T-helper 1 cell (primary cell): ENCODE data around the gene UBQLN1.
A peak's percentile ranks its signal among the peaks of the same experiment; 100 is the strongest.
"Not testable (repeated sequence)": the region's sequence is repeated elsewhere in the genome, so short reads cannot be mapped to it uniquely, and the experiment has no call there.

Experiments used
- DNase-seq, 5 donors: peaks; one replicate each; pipeline ENCODE4 v3.0.0-alpha.2; 2012 to 2020
- total RNA-seq, 4 donors: gene quantifications; one replicate each; lab custom pipeline; 2026; lab: John Stamatoyannopoulos, UW

Gene UBQLN1
- 213 to 307 (median 231) reads per million in 4 donors for total RNA-seq

DNA sequence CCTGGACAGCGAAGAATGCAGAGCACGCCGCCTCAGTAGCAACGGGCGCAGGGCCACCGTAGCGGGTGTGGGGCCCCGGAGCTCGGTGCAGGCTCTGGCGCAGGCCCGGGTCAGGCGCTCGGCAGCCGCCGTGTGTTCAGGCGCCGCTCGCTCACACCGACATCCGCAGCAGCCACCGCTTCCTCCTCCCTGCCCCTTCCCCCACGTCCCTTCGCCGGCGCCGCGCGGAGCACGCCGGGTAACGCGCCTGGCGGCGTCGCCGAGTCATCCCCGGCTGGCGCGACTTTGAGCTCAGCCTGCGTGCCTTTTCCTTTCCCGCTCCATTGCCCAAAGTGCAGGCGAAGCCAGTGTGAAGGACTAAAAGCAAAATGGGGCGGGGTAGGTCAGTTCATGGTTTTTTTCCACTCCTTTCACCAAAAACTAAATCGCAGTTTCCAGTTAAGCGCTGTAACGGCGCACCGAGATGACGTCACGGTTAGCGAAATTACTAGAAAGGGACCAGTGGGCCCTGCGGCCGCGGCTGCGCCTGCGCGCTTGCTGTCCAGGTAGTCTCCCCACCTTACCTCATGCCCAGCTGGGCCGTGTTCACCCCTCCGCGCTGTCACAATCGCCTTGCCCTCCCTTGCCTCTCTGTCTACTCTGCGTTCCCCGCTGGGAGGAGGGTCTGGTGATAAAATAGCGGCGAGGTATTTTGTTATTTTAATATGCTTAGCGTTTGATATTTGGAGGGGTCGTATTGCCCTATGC lies at the start of gene UBQLN1:
Gene UBQLN1 (minus strand): TSS at position 191 of the 747 bp plus-strand sequence. CDS start 279 bp downstream, outside the sequence.
- DNase-seq: peak; percentile 80 to 94 (median 88)

DNA sequence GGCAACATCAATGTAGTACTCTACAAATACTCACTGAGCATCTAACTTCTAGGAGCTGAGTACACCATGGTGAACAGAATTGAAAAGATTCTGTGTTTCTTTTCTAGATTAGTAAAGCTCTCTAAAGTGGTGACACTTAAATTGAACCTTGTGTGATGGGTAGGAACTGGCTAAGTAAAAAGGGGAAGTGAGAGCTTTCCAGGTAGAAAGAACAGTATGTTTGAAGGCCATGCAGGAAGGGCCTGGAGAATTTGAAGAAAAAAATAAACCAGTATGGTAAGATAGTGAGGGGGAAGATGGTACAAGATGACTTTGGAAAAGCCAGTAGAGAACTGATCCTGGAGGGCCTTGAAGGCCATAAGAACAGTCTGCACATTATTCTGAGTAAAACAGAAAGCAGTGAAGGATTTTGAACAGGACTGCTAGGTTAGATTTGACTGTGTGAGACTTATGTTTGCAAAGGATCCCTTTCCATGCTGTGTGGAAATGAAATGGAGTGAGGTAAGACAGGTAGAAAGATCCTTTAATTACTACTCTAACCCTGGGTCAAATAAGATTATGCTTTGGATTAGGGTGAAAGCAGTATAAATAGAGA lies 46.7 kb upstream of the UBQLN1 start:
- no peak for DNase-seq

DNA sequence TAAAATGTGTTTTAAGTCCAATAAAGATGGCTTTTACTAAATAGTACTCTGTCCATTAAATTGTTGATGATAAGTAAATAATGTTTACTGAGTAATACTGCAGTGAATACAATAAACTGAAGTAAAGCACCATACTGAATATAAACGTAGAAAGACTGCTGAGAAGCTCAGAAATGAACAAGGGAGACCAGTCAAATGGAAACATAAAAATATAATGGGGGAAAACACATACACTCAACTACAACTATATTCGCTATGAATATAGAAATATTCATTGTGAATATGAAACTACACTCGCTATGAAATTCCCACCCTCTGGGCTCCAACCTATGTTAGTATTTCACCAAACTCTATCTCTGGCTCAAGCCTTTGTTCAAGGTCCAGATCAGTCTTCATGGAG lies 41.9 kb upstream of the UBQLN1 start:
- DNase-seq: no peak

DNA sequence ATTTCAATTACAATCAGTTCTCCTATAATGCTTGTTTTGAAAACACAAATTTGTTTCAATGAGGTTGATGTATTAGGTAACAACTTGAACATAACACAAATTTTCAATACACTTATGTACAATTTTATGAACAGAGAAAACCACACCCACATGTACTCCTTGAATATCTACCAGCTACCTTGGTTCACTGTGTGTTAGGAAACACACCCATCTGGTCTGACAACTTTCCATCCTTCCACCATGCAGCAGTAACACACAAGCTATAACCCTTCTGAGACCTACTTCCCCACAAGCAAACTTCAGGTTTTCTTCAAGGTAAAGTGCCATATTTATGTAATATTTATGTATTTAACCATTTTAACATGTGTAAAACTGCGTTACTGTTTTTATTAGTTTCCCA lies 36.4 kb upstream of the UBQLN1 start:
- no peak for DNase-seq

DNA sequence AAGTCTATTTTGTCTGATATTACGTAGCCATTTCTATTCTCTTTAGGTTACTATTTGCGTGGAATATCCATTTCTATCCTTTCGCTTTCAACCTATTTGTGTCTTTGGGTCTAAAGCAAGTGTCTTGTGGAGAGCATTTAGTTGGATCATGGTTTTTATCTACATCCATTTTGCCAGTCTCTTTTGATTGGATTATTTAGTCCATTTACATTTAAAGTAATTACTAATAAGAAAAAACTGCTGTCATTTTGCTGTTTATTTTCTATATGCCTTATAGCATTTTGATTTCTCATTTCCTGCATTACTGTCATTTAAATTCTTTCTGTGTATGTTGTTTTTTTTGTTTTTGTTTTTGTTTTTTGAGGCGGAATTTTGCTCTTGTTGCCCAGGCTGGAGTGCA lies 26.0 kb upstream of the UBQLN1 start:
- no peak for DNase-seq

DNA sequence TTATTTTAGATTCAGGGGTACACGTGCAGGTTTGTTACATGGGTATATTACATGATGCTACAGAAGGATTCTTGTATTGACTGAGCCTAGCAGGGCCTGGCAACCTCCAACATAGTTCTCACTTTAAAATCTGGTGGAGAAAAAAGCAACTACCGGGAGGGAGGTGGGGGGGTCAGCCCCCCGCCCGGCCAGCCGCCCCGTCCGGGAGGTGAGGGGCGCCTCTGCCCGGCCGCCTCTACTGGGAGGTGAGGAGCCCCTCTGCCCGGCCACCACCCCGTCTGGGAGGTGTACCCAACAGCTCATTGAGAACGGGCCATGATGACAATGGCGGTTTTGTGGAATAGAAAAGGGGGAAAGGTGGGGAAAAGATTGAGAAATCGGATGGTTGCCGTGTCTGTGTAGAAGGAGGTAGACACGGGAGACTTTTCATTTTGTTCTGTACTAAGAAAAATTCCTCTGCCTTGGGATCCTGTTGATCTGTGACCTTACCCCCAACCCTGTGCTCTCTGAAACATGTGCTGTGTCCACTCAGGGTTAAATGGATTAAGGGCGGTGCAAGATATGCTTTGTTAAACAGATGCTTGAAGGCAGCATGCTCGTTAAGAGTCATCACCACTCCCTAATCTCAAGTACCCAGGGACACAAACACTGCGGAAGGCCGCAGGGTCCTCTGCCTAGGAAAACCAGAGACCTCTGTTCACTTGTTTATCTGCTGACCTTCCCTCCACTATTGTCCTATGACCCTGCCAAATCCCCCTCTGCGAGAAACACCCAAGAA lies 21.0 kb upstream of the UBQLN1 start:
- DNase-seq: not testable (repeated sequence)

DNA sequence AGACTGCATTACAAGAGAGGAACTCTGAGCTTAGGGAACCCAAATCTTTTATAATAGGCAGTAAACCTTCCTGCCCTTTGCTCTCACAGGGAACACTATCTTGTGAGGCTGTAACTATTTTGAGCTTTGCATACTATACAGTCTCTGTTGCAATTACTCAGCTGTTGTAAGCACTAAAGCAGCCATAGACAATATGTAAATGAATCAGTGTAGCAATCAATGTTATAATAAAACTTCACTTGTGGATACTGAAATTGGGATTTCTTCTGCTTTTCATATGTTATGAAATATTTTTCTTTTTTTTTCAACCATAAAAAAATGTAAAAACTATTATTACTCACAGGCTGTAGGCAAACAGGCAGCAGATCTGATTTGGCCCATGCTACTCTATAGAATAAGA lies 16.7 kb upstream of the UBQLN1 start:
- no peak for DNase-seq

DNA sequence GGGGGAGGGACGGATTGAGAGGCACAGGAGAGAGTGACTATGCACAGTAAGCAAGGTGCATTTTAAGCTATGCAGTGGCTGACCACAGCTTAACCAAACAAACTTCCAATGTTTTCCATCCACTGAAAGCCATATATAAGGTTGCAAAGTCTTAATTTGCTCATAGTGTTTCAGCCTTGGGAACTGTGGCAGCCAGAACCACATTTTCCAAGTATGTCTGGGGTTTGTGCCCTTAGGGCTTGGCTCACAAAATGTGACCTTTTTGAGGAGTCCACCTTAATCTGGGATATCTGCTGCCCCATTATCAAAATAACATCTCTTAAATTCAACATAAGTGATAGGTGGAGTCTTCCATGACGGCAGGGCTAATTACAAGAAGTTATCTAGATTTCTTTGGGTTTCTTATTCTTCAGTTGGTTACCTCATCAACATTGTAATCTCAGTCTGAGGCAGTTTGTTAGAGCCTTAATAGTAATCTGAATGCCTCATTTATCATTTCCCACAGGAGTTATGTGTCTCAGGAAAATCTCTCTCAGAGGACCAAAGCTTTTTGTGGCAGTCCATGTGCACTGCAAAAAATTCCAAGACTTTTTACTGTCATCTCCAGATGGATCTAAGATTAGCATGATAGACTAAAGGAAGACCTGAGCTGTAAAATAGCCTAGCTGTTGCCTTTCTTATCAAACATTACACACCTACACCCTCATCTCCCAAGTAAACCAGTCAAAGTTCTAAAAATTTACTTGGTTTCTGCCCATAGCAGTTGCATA lies 15.2 kb upstream of the UBQLN1 start:
- DNase-seq: no peak

DNA sequence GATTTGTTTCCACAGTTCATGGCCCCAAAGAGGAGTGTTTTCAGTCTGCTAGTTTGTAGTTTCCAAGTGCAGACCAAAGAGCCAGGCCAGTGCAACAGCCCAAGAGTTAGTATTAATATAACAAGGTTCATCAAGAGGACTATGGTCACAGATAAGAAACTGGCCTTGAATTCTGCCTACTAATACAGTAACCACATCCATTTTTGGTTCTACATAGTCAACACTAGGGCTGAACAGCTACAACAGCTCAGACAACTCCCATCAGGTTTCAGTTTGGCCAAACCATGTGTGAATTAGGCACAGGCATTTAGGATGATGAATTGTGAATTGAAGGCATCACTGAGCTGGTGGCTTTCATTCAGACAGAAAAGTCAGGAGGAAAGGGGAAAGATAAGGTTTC lies 13.8 kb upstream of the UBQLN1 start:
- no peak for DNase-seq

DNA sequence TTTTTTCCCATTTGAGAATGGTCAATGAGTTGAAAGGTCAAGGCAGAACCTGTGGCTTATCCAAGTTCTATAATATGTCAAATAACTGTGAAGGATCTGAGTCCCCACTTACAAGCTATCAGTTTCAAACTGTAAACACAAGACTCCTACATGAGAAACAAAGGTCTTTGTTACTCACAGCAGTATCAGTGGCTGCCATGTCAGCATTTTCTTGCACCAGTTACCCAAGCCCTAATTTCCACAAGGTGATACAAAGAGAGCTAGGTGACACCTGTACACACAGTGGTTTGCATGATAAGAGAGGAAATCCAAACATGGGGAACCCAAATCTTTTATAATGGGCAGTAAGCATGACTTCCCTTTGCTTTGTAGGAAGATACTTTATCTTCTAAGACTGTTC lies 8.0 kb upstream of the UBQLN1 start:
- no peak for DNase-seq

DNA sequence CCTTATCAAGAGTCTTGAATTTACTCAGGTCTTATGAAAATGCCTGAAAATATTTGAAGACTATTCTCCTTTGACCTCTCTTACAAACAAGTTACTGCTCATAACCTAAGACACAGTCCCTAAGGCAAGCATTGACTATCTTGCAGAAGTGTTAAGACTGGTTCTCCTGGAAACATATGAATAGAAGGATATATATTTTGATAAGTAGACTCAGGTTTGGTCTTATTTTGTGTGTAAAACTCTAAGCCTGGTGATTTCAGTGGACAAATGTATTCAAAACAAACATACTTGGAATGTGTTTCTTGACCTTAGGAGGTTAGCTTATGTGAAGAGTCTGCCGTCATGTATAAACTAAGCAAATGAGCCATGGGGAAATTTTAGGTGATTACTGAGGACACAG lies 7.5 kb upstream of the UBQLN1 start:
- no peak for DNase-seq

DNA sequence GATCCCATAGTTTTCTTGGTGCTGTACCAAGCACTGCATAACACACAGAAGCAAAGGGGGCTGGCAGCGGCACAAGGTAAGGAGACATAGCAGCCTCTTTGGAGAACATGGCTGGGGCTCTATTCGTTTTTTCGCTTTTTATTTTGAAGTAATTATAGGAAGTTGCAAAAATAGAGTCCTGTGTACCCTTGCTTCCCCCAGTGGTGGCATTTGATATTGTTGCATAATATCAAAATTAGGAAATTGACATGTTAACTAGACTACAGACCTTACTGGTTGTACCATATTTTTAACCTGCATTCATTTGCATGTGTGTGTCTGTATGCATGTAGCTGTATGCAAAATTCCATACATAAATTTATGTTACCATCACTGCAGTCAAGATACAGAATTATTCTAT lies 6.6 kb upstream of the UBQLN1 start:
- DNase-seq: no peak

DNA sequence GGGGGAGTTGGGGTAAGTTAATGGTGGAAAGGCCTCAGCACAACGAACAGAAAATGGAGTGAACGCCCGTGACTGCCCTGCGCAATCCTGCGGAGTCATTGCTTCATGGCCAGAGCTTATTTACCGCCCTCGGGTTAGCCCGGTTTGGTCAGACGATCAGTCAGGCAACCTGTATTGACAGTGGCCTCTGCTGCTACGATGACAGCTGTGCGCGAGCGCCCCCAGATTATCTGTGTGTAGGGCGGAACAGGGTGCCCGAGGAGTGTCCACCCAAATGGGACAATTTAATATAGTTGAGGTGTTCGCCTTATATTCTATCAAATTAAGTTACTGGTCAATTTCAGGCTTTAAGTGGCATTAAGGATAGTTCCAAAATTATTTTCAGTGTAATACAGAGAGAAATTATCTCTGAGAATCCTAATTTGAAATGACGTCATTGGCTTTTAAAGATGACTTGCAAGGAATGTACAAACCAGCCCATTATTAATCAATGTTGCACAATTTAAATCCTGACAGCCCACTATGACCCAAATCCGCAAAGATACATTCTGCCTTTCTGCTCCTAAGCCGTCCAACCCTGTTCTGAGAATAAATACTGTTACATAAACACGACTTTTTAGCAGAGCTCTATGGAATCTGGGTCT lies 879 bp upstream of the UBQLN1 start:
- DNase-seq: peak in 4 of 5 donors; percentile 33 to 61 (median 35)

DNA sequence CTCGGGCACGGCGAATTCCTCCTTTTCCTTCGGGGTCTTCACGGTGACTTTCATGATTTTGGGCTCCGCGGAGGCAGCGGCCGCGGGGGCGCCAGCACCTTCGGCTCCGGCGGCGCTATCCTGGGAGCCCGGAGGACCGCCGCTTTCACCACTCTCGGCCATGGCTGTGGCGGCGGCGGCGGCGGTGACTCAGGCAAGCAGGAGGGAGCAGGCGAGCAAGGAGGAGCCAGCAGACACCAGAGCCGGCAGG lies 315 bp downstream of the UBQLN1 start:
- no peak for DNase-seq

DNA sequence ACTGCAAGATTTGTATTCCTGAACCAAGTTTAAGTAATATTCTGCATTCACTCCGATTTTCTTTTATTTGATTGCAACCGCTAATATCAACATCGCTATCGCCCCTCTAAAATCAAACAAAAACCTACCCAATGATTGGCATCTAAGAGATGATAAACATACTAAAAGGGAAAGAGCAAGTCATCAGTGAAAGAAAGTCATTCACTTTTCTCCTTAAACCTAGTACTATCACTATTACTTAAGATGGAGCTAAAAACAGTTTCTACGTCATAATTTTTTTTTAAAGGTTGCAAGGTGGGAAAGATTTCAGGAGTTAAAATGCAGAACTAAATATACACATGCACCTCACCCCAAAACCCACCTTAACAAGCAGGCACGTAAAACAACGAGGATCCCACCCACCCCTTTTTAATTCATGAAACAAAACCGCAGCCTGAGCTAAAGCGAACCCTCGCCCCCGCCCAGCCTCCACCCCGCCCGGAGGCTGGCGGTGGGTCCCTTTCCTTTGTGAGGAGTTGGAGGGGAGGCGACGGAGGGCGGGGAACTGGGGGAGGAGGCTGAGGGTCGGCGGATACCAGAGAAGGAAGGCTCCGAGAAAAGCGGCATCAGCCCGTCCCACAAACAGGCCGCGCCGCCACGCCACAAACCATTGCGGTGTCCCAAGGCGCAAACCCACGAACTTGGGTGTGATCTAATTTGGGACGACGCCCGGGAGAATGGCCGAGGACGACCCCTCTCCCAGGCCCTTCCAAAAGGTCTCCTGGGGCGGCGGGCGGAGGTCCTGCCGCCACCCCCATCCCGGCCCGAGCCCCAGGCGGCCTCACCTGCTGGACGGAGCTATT lies 861 bp downstream of the UBQLN1 start:
- peak; percentile 42 to 57 (median 53) for DNase-seq

DNA sequence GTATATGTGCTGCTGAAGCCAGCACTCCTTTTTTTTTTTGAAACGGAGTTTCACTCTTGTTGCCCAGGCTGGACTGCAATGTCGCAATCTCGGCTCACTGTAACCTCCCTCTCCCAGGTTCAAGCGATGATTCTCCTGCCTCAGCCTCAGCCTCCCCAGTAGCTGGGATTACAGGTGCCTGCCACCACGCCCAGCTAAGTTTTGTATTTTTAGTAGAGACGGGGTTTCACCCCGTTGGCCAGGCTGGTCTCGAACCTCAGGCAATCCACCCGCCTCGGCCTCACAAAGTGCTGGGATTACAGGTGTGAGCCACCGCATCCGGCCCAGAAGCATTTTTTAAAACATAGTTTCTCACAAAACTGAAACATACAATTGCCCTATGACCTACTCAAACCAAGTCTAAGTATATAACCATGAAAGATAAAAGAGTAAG lies 2.5 kb downstream of the UBQLN1 start:
- DNase-seq: peak in 1 of 5 donors; percentile 38

DNA sequence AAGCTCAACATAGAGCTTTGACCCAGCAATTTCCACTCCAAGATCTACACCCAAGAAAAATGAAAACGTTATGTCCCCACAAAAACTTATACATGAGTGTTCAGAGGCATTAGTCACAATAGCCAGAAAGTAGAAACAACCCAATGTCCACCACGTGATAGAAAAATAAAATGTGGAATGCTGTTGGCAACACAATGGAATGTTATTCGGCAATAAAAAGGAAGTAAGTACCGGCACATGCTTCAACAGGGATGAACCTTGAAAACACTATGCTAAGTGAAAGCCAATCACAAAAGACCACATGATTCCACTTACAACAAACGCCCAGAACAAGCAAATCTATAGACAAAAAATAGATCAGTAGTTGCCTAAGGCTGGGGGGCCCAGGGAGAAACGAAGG lies 6.0 kb downstream of the UBQLN1 start:
- DNase-seq: no peak

DNA sequence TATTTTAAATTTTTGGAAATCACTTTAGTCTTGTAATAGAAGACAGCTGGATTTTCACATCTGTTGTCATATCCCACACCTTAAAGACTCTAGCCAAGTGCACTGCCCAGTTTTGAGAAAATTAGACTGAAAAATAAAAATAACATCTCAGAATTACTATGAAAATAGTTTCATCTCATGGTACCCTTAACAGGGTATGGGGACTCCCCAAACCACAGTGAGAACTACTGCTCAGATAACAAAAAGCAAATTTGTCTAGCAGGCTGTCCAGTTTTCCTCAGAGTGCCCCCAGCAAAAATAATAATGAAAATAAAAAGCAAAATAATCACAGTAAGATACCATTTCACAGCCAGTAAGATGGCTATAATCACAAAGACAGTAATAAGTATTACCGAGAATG lies 6.5 kb downstream of the UBQLN1 start:
- no peak for DNase-seq

DNA sequence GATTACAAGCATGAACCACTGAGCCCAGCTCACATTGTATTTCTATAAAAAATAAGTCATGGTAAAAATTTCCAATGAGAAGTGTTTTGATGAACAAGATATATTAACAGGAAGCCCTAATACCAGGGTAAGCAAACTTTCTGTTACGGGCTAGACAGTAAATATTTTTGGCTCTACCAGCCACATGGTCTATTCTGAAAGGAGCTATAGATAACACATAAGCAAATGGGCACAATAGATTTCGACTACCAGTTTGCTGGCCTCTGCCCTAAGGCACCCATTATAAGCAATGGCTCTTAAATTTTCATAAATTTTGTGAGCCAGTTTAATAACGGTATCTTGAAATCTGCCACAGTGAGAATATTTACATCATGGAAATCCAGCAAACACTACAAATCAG lies 8.1 kb downstream of the UBQLN1 start:
- DNase-seq: no peak

DNA sequence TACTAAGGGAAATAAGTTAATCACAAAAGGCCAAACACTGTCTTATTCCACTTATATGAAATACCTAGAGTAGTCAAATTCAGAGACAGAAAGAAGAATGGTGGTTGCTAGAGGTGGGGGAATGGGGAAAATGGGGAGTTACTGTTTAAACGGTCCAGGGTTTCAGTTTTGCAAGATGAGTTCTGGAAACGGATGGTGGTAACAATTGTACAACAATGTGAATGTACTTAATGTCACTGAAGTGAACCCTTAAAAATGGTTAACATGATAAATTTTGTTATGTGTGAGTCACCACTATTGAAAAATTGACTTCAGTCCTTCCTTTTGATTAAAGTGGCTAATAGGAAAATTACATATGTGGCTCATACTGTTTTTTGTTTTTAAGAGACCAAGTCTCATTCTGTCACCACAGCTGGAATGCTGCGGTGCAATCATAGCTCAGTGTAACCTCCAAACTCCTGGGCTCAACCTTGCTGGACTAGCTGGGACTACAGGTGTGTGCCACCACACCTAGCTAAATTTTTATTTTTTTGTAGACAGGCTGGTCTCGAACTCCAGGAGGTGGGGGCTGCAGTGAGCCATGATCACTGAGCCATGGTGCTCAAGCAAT lies 8.7 kb downstream of the UBQLN1 start:
- DNase-seq: peak in 1 of 5 donors; percentile 21

DNA sequence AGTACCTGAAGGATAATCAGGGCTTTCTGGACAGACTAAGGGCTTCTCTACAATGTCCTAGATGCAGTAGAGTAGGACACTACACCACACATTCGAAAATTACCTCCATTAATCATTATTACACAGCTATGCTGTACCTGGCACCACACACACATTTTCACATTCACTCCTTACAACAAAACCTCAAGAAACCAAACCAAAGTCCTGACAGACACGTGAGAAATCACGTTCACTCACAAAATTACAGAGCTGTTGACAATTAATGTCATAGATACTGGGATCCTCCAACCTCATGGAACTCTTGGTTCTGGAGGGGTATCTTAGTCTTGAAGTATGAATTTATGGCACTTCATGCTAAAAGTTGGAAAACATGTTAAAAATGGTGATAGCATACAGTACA lies 16.3 kb downstream of the UBQLN1 start:
- no peak for DNase-seq
